GM23338 (cell line): Measurements from ENCODE around the gene ACCSL. TPM values are rescaled to one million over a fixed set of nuclear protein-coding genes. Genes with fewer than 3 reads are reported as not detected.

ENCODE experiments used
- ATAC-seq: fragments of 200-7000 bp; cut with Tn5 transposase; 3 replicates; pipeline ENCODE4 v1.9.1; 2020
- DNase-seq: peaks from one replicate; pipeline ENCODE4 v3.0.0-alpha.2; 2015; ENCODE audit warnings: low spot score
- H2AFZ ChIP-seq: fragments of 200-600 bp; sonication (generic); 2 replicates; pipeline ENCODE4 v1.8.0; 2016; ENCODE audit warnings: antibody characterized with exemption, mild to moderate bottlenecking, moderate library complexity
- H3F3A ChIP-seq: fragments of 200-600 bp; sonication (generic); replicated peaks from 2 replicates; pipeline ENCODE4 v1.8.0; 2017; ENCODE audit warnings: antibody characterized with exemption, mixed run types, low read depth
- H3K27ac ChIP-seq: fragments of 200-600 bp; sonication (generic); 2 replicates; pipeline ENCODE4 v1.6.1; 2016; ENCODE audit warnings: low read depth
- H3K27me3 ChIP-seq: fragments of 200-600 bp; sonication (generic); 2 replicates; pipeline ENCODE4 v1.8.0; 2016; ENCODE audit warnings: mild to moderate bottlenecking, mixed run types, moderate library complexity; ENCODE audit not compliant: insufficient read depth
- H3K36me3 ChIP-seq: fragments of 200-600 bp; sonication (generic); 2 replicates; pipeline ENCODE4 v1.8.0; 2016; ENCODE audit warnings: mild to moderate bottlenecking; ENCODE audit not compliant: insufficient read depth
- H3K4me1 ChIP-seq: fragments of 200-600 bp; sonication (generic); 2 replicates; pipeline ENCODE4 v1.8.0; 2016; ENCODE audit warnings: mild to moderate bottlenecking, moderate library complexity; ENCODE audit not compliant: insufficient read depth
- H3K4me2 ChIP-seq: fragments of 200-600 bp; sonication (generic); 2 replicates; pipeline ENCODE4 v1.7.1; 2017; ENCODE audit warnings: mixed run types
- H3K4me3 ChIP-seq: fragments of 200-600 bp; sonication (generic); 2 replicates; pipeline ENCODE4 v1.6.1; 2016; ENCODE audit warnings: mixed run types
- H3K79me2 ChIP-seq: fragments of 200-600 bp; sonication (generic); replicated peaks from 2 replicates; pipeline ENCODE4 v1.8.0; 2017; ENCODE audit warnings: mild to moderate bottlenecking; ENCODE audit not compliant: insufficient read depth
- H3K9me2 ChIP-seq: fragments of 200-600 bp; sonication (generic); 2 replicates; pipeline ENCODE4 v1.8.0; 2017; ENCODE audit not compliant: insufficient read depth
- H4K20me1 ChIP-seq: fragments of 200-600 bp; sonication (generic); replicated peaks from 2 replicates; pipeline ENCODE4 v1.8.0; 2017; ENCODE audit warnings: mild to moderate bottlenecking; ENCODE audit not compliant: insufficient read depth
- H3K27ac Mint-ChIP-seq: 2 replicates; pipeline ENCODE4 v1.8.0; 2020; ENCODE audit warnings: inconsistent platforms, mild to moderate bottlenecking, moderate library complexity, mixed read lengths
- H3K27me3 Mint-ChIP-seq: 3 replicates; pipeline ENCODE4 v1.8.0; 2022; ENCODE audit warnings: low read depth, mild to moderate bottlenecking, moderate library complexity, mixed read lengths, inconsistent platforms; ENCODE audit not compliant: insufficient read depth, poor library complexity
- H3K36me3 Mint-ChIP-seq: 3 replicates; pipeline ENCODE4 v1.8.0; 2021; ENCODE audit warnings: low read depth, mild to moderate bottlenecking, inconsistent platforms, moderate library complexity, mixed read lengths
- H3K4me1 Mint-ChIP-seq: 3 replicates; pipeline ENCODE4 v1.8.0; 2020; ENCODE audit warnings: mild to moderate bottlenecking, inconsistent platforms, mixed read lengths
- H3K4me3 Mint-ChIP-seq: 3 replicates; pipeline ENCODE4 v1.8.0; 2021; ENCODE audit warnings: moderate library complexity, mild to moderate bottlenecking, inconsistent platforms, mixed read lengths
- H3K9me3 Mint-ChIP-seq: 3 replicates; pipeline ENCODE4 v1.8.0; 2020; ENCODE audit warnings: moderate library complexity, mild to moderate bottlenecking, inconsistent platforms, mixed read lengths
- CREB1 ChIP-seq: fragments of 250-450 bp; sonication (Bioruptor Pico); IDR thresholded peaks from 2 replicates; pipeline ENCODE4 v1.5.0; 2020; ENCODE audit warnings: low read depth, mild to moderate bottlenecking, moderate library complexity
- JUNB ChIP-seq: IDR thresholded peaks from one replicate; pipeline ENCODE4 v1.6.1; 2016; ENCODE audit warnings: antibody characterized with exemption; ENCODE audit not compliant: unreplicated experiment
- POLR2AphosphoS5 ChIP-seq: IDR thresholded peaks from 2 replicates; pipeline ENCODE4 v1.6.1; 2016; ENCODE audit warnings: antibody characterized with exemption, low read depth
- STAT1 ChIP-seq: IDR thresholded peaks from one replicate; pipeline ENCODE4 v1.6.1; 2016; ENCODE audit warnings: antibody characterized with exemption; ENCODE audit not compliant: unreplicated experiment
- ZNF114 ChIP-seq: fragments of 250-450 bp; sonication (Bioruptor Pico); IDR thresholded peaks from 2 replicates; pipeline ENCODE4 v1.5.0; 2020; ENCODE audit warnings: mild to moderate bottlenecking, moderate library complexity
- ZNF331 ChIP-seq: fragments of 250-450 bp; sonication (Bioruptor Pico); IDR thresholded peaks from 2 replicates; pipeline ENCODE4 v1.5.0; 2020; ENCODE audit warnings: low read depth, mild to moderate bottlenecking, moderate library complexity
- ZNF462 ChIP-seq: fragments of 250-450 bp; sonication (Bioruptor Pico); IDR thresholded peaks from 2 replicates; pipeline ENCODE4 v1.5.0; 2020; ENCODE audit warnings: mild to moderate bottlenecking, moderate library complexity
- polyA plus RNA-seq: library from polyadenylated mRNA; unstranded; fragments of >200 nt; fragmentation: Nextera tagmentation; extraction: Ambion mirVana; gene quantifications from 2 replicates; pipeline ENCODE4 v1.2.1, GENCODE V29; 2016
- total RNA-seq: library from RNA; depleted of rRNA; stranded (reverse); fragments of >200 nt; shearing (Covaris generic); gene quantifications from 2 replicates; pipeline ENCODE4 v1.2.3, GENCODE V29; 2014
- TF ChIP-seq, protein P1 (sequence below): IDR thresholded peaks from 2 replicates; pipeline ENCODE4 v1.6.1; 2016; ENCODE audit warnings: antibody characterized with exemption
- TF ChIP-seq, protein P2 (sequence below): IDR thresholded peaks from one replicate; pipeline ENCODE4 v1.6.1; 2018; ENCODE audit warnings: antibody characterized with exemption; ENCODE audit not compliant: unreplicated experiment

ACCSL gene
- total and polyA plus RNA-seq, 2 experiments from 2014 or later: not detected

DNA sequence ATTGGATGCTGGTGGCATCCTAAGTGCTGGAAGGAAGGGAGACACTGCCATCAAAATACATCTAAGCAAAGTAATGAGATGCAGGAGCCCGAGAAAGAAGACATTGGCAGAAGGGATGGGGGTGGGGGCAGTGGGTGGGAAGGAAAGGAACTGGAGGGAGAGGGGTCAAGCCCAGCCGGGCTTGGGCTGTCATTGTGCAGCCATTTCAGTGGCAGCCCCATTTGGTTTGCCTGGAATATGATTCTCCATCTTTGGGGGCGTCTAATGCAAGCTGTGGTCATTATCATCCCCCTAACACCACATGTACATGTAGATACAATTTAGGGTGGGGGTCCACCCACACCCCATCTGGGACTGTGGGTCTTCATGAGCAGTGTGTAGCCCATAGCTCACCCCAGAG is 13.9 kb upstream of the ACCSL start:
- Histone ChIP-seq H3K36me3 (no peaks in the 10 kb centered on the region), H3K79me2 (no peaks in the 10 kb centered on the region), H2AFZ (no peak overlapping the region), H3K27ac (no peak overlapping the region), H3K4me3 (no peak overlapping the region), H3F3A (no peaks in the 10 kb centered on the region), H4K20me1 (no peaks in the 10 kb centered on the region), H3K27me3 (no peaks in the 10 kb centered on the region), H3K9me2 (no peaks in the 10 kb centered on the region), H3K4me2 (no peak overlapping the region), H3K4me1 (peaks cover 15% of the 10 kb centered on the region)
- peaks cover 17% of the 10 kb centered on the region for H3K4me1 Mint-ChIP-seq
- no peak overlapping the region for H3K27ac Mint-ChIP-seq
- H3K36me3 Mint-ChIP-seq: no peaks in the 10 kb centered on the region; the same call in 2 of the 3 replicates
- H3K9me3 Mint-ChIP-seq: no peaks in the 10 kb centered on the region
- TF ChIP-seq CREB1 (no peak), JUNB (no peak), ZNF114 (no peak), ZNF331 (CRISPR knock-in tag) (no peak), POLR2AphosphoS5 (no peak), ZNF462 (CRISPR knock-in tag) (no peak), STAT1 (no peak)
- TF ChIP-seq, protein P1, sequence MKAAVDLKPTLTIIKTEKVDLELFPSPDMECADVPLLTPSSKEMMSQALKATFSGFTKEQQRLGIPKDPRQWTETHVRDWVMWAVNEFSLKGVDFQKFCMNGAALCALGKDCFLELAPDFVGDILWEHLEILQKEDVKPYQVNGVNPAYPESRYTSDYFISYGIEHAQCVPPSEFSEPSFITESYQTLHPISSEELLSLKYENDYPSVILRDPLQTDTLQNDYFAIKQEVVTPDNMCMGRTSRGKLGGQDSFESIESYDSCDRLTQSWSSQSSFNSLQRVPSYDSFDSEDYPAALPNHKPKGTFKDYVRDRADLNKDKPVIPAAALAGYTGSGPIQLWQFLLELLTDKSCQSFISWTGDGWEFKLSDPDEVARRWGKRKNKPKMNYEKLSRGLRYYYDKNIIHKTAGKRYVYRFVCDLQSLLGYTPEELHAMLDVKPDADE: no peak
- TF ChIP-seq, protein P2, sequence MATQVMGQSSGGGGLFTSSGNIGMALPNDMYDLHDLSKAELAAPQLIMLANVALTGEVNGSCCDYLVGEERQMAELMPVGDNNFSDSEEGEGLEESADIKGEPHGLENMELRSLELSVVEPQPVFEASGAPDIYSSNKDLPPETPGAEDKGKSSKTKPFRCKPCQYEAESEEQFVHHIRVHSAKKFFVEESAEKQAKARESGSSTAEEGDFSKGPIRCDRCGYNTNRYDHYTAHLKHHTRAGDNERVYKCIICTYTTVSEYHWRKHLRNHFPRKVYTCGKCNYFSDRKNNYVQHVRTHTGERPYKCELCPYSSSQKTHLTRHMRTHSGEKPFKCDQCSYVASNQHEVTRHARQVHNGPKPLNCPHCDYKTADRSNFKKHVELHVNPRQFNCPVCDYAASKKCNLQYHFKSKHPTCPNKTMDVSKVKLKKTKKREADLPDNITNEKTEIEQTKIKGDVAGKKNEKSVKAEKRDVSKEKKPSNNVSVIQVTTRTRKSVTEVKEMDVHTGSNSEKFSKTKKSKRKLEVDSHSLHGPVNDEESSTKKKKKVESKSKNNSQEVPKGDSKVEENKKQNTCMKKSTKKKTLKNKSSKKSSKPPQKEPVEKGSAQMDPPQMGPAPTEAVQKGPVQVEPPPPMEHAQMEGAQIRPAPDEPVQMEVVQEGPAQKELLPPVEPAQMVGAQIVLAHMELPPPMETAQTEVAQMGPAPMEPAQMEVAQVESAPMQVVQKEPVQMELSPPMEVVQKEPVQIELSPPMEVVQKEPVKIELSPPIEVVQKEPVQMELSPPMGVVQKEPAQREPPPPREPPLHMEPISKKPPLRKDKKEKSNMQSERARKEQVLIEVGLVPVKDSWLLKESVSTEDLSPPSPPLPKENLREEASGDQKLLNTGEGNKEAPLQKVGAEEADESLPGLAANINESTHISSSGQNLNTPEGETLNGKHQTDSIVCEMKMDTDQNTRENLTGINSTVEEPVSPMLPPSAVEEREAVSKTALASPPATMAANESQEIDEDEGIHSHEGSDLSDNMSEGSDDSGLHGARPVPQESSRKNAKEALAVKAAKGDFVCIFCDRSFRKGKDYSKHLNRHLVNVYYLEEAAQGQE: no peak
- H3K4me3 Mint-ChIP-seq: no peak overlapping the region
- DNase-seq (no peak), ATAC-seq (no peak)
- H3K27me3 Mint-ChIP-seq: peaks cover 10% of the 10 kb centered on the region
